Neural cell (in vitro differentiated cells): ENCODE data around the gene IRF2BP1. TPM values are rescaled to one million over a fixed set of nuclear protein-coding genes. Genes with fewer than 3 reads are reported as not detected.

Source experiments
- H2AFZ ChIP-seq: fragments of 200-600, 300-800 bp; sonication (generic), shearing (Covaris generic); 2 replicates; pipeline ENCODE4 v1.6.0; 2014; ENCODE audit warnings: low read depth, mild to moderate bottlenecking, antibody characterized with exemption, low read length, moderate library complexity
- H3F3A ChIP-seq: fragments of 200-600 bp; shearing (Covaris generic); 2 replicates; pipeline ENCODE4 v1.6.1; 2016; ENCODE audit warnings: mild to moderate bottlenecking, moderate library complexity, mixed read lengths, antibody characterized with exemption, low read length; ENCODE audit not compliant: insufficient read depth, poor library complexity, severe bottlenecking
- H3K27ac ChIP-seq: fragments of 200-600, 300-800 bp; sonication (generic), shearing (Covaris generic); 2 replicates; pipeline ENCODE4 v1.5.1; 2014; ENCODE audit warnings: mild to moderate bottlenecking, low read length, moderate library complexity
- H3K27me3 ChIP-seq: fragments of 300-800, 200-600 bp; sonication (generic), shearing (Covaris generic); 2 replicates; pipeline ENCODE4 v1.6.0; 2014; ENCODE audit warnings: mild to moderate bottlenecking, low read depth, low read length, moderate library complexity; ENCODE audit not compliant: insufficient read depth
- H3K36me3 ChIP-seq: fragments of 300-800, 200-600 bp; sonication (generic), shearing (Covaris generic); 2 replicates; pipeline ENCODE4 v1.5.1; 2014; ENCODE audit warnings: mild to moderate bottlenecking, antibody characterized with exemption, low read length, moderate library complexity; ENCODE audit not compliant: insufficient read depth
- H3K4me2 ChIP-seq: fragments of 300-800, 200-600 bp; sonication (generic), shearing (Covaris generic); 2 replicates; pipeline ENCODE4 v1.6.0; 2014; ENCODE audit warnings: mild to moderate bottlenecking, low read length
- H3K4me3 ChIP-seq: fragments of 300-800, 200-600 bp; sonication (generic), shearing (Covaris generic); 2 replicates; pipeline ENCODE4 v1.5.1; 2014; ENCODE audit warnings: mild to moderate bottlenecking, low read length, moderate library complexity
- H3K79me2 ChIP-seq: fragments of 200-600 bp; shearing (Covaris generic); replicated peaks from 2 replicates; pipeline ENCODE4 v1.6.0; 2014; ENCODE audit warnings: mild to moderate bottlenecking, low read length, moderate library complexity; ENCODE audit not compliant: insufficient read depth
- H3K9ac ChIP-seq: fragments of 300-800, 200-600 bp; sonication (generic), shearing (Covaris generic); 2 replicates; pipeline ENCODE4 v1.6.1; 2016; ENCODE audit warnings: mild to moderate bottlenecking, low read length, mixed read lengths
- H3K9me2 ChIP-seq: fragments of 200-600 bp; shearing (Covaris generic); 2 replicates; pipeline ENCODE4 v1.6.1; 2016; ENCODE audit warnings: mild to moderate bottlenecking, low read length, mixed read lengths; ENCODE audit not compliant: insufficient read depth
- H3K9me3 ChIP-seq: fragments of 200-600, 300-800 bp; sonication (generic), shearing (Covaris generic); 2 replicates; pipeline ENCODE4 v1.6.1; 2016; ENCODE audit warnings: mild to moderate bottlenecking, mixed run types, low read length, moderate library complexity, mixed read lengths
- H4K20me1 ChIP-seq: fragments of 200-600 bp; shearing (Covaris generic); 2 replicates; pipeline ENCODE4 v1.6.1; 2016; ENCODE audit warnings: mild to moderate bottlenecking, mixed run types; ENCODE audit not compliant: insufficient read depth
- EP300 ChIP-seq: fragments of 450-650 bp; conservative IDR thresholded peaks from 2 replicates; pipeline ENCODE4 v1.6.1; 2014; ENCODE audit warnings: antibody characterized with exemption, mild to moderate bottlenecking, moderate library complexity; ENCODE audit not compliant: poor library complexity, severe bottlenecking
- EZH2 ChIP-seq: fragments of 200-600, 300-800 bp; shearing (Covaris generic), sonication (generic); IDR thresholded peaks from 2 replicates; pipeline ENCODE4 v1.6.1; 2014; ENCODE audit warnings: antibody characterized with exemption, low read length, borderline replicate concordance, mild to moderate bottlenecking; ENCODE audit not compliant: insufficient read depth, poor library complexity, severe bottlenecking
- MXI1 ChIP-seq: fragments of 450-650 bp; conservative IDR thresholded peaks from 2 replicates; pipeline ENCODE4 v1.6.1; 2014; ENCODE audit warnings: antibody characterized with exemption, mild to moderate bottlenecking; ENCODE audit not compliant: poor library complexity, severe bottlenecking
- POLR2AphosphoS5 ChIP-seq: IDR thresholded peaks from 2 replicates; pipeline ENCODE4 v1.6.1; 2012
- RAD21 ChIP-seq: fragments of 450-650 bp; conservative IDR thresholded peaks from 2 replicates; pipeline ENCODE4 v1.6.1; 2014; ENCODE audit warnings: antibody characterized with exemption, mild to moderate bottlenecking, moderate library complexity
- SMC3 ChIP-seq: fragments of 450-650 bp; conservative IDR thresholded peaks from 2 replicates; pipeline ENCODE4 v1.6.1; 2014; ENCODE audit warnings: antibody characterized with exemption, mild to moderate bottlenecking, moderate library complexity; ENCODE audit not compliant: poor library complexity
- TAF1 ChIP-seq: IDR thresholded peaks from 2 replicates; pipeline ENCODE4 v1.6.1; 2012; ENCODE audit warnings: low read depth
- polyA minus RNA-seq: library from RNA; depleted of rRNA, polyadenylated mRNA; stranded (reverse); fragments of >200 nt; gene quantifications from 2 replicates; pipeline ENCODE4 v1.2.3, GENCODE V29; 2014
- polyA plus RNA-seq: library from polyadenylated mRNA; depleted of rRNA; stranded (reverse); fragments of >200 nt; gene quantifications from 2 replicates; pipeline ENCODE4 v1.2.3, GENCODE V29; 2014
- TF ChIP-seq, protein P1 (sequence below): IDR thresholded peaks from 2 replicates; pipeline ENCODE4 v1.6.1; 2012; ENCODE audit warnings: borderline replicate concordance
- TF ChIP-seq, protein P2 (sequence below): fragments of 450-650 bp; IDR thresholded peaks from 2 replicates; pipeline ENCODE4 v1.5.1; 2014; ENCODE audit warnings: antibody characterized with exemption, mild to moderate bottlenecking, moderate library complexity; ENCODE audit not compliant: poor library complexity, severe bottlenecking

The IRF2BP1 gene, protein sequence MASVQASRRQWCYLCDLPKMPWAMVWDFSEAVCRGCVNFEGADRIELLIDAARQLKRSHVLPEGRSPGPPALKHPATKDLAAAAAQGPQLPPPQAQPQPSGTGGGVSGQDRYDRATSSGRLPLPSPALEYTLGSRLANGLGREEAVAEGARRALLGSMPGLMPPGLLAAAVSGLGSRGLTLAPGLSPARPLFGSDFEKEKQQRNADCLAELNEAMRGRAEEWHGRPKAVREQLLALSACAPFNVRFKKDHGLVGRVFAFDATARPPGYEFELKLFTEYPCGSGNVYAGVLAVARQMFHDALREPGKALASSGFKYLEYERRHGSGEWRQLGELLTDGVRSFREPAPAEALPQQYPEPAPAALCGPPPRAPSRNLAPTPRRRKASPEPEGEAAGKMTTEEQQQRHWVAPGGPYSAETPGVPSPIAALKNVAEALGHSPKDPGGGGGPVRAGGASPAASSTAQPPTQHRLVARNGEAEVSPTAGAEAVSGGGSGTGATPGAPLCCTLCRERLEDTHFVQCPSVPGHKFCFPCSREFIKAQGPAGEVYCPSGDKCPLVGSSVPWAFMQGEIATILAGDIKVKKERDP
- polyA plus RNA-seq, result 26.9 and 27.6 TPM in 2 replicates
- 39.1 and 45.5 TPM in 2 replicates for polyA minus RNA-seq

DNA sequence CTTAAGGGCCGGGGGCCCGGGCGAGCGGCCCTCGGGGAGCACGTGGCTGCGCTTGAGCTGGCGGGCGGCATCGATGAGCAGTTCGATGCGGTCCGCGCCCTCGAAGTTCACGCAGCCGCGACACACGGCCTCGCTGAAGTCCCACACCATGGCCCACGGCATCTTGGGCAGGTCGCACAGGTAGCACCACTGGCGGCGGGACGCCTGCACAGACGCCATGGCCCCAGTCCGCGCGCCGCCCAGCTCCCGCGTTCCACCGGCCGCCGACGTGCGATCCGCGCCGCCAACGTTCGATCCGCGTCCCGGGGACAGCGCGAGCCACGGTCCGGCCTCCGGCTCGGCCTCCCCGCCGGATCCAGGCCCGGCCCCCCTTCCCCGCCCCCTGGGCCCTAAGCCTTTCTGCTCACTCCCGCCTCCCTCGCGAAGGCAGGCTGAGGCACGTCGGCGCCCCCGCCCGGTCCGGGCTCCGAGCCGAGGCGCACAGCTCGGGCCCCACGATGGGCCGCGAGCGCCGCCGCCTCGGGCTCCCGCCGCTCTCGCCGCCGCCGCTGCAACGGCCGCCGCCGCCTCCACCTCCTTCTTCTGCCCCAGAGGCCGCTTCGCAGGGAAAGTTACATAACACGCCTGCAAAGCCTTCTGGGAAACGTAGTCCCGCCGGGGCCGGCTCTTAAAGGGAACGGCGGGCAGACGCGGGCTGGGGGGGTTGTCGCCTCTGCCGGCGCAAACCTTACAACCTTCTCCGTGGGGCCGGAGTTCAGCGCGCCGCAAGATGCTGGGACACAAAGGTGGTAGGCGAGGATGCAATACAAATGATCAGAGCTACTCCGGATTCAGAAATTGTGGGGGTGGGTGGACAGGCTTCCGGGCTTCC lies at the start of gene IRF2BP1:
IRF2BP1 (minus strand) TSS at position 586 of the 871 bp plus-strand sequence; CDS start at position 219, 367 bp downstream.
- no peaks in the 10 kb centered on the region for H3F3A ChIP-seq

DNA sequence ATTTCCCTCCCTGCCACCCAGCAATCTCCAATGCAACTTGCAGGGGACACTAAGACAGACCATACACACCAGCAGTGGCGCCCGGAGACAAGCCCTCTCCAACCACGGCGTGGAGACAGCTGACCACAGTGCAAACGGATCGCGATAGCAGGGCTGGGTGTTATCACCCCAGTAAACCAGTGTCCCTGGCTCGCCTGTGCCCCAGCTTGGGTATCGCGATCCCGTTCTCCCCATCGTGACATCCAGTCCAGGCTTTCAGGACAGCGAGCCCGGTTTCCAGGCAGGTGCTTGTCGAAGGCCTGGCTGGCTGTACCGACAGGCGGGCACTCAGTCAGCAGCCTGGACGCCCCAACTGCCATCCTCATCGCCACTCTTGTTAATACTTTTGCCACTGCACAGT lies 49.3 kb upstream of the IRF2BP1 start:
- no peak overlapping the region for H3K27ac ChIP-seq
- peaks cover 10% of the 10 kb centered on the region for H3K79me2 ChIP-seq
- no peak overlapping the region for H3K4me3 ChIP-seq
- no peaks in the 10 kb centered on the region for H3K9me2 ChIP-seq
- no peaks in the 10 kb centered on the region for H3K9me3 ChIP-seq
- H2AFZ ChIP-seq, result no peak overlapping the region
- H4K20me1 ChIP-seq, result peaks cover 10% of the 10 kb centered on the region
- H3K4me2 ChIP-seq, result no peak overlapping the region
- H3F3A ChIP-seq, result no peaks in the 10 kb centered on the region
- H3K9ac ChIP-seq, result no peak overlapping the region
- no peak for TF ChIP-seq RAD21
- no peak for TF ChIP-seq EZH2
- TF ChIP-seq POLR2AphosphoS5, result no peak
- no peak for TF ChIP-seq TAF1
- no peak for TF ChIP-seq MXI1
- TF ChIP-seq SMC3, result no peak
- TF ChIP-seq, protein P1, sequence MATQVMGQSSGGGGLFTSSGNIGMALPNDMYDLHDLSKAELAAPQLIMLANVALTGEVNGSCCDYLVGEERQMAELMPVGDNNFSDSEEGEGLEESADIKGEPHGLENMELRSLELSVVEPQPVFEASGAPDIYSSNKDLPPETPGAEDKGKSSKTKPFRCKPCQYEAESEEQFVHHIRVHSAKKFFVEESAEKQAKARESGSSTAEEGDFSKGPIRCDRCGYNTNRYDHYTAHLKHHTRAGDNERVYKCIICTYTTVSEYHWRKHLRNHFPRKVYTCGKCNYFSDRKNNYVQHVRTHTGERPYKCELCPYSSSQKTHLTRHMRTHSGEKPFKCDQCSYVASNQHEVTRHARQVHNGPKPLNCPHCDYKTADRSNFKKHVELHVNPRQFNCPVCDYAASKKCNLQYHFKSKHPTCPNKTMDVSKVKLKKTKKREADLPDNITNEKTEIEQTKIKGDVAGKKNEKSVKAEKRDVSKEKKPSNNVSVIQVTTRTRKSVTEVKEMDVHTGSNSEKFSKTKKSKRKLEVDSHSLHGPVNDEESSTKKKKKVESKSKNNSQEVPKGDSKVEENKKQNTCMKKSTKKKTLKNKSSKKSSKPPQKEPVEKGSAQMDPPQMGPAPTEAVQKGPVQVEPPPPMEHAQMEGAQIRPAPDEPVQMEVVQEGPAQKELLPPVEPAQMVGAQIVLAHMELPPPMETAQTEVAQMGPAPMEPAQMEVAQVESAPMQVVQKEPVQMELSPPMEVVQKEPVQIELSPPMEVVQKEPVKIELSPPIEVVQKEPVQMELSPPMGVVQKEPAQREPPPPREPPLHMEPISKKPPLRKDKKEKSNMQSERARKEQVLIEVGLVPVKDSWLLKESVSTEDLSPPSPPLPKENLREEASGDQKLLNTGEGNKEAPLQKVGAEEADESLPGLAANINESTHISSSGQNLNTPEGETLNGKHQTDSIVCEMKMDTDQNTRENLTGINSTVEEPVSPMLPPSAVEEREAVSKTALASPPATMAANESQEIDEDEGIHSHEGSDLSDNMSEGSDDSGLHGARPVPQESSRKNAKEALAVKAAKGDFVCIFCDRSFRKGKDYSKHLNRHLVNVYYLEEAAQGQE, result no peak
- H3K36me3 ChIP-seq, result peaks cover 16% of the 10 kb centered on the region
- H3K27me3 ChIP-seq, result no peaks in the 10 kb centered on the region

More for the DNA sequence above, at the start of gene IRF2BP1:
- Histone ChIP-seq H2AFZ (peak within 1 kb of the TSS; percentile 76), H3K27ac (peak within 1 kb of the TSS; percentile 82), H3K4me3 (peak within 1 kb of the TSS; percentile 83), H3K36me3 (no peaks in the 10 kb centered on the region), H3K9ac (peak within 1 kb of the TSS; percentile 82), H3K9me2 (no peaks in the 10 kb centered on the region), H3K79me2 (peaks cover 5% of the 10 kb centered on the region), H4K20me1 (peaks cover 10% of the 10 kb centered on the region), H3K9me3 (no peaks in the 10 kb centered on the region), H3K4me2 (peak within 1 kb of the TSS; percentile 82), H3K27me3 (no peaks in the 10 kb centered on the region)
- TF ChIP-seq RAD21, result no peak
- TF ChIP-seq, protein P1, result no peak
- TF ChIP-seq POLR2AphosphoS5, result peak; percentile 75
- TF ChIP-seq EP300, result peak; percentile 28
- TF ChIP-seq MXI1, result peak; percentile 37
- no peak for TF ChIP-seq SMC3
- TF ChIP-seq, protein P2, sequence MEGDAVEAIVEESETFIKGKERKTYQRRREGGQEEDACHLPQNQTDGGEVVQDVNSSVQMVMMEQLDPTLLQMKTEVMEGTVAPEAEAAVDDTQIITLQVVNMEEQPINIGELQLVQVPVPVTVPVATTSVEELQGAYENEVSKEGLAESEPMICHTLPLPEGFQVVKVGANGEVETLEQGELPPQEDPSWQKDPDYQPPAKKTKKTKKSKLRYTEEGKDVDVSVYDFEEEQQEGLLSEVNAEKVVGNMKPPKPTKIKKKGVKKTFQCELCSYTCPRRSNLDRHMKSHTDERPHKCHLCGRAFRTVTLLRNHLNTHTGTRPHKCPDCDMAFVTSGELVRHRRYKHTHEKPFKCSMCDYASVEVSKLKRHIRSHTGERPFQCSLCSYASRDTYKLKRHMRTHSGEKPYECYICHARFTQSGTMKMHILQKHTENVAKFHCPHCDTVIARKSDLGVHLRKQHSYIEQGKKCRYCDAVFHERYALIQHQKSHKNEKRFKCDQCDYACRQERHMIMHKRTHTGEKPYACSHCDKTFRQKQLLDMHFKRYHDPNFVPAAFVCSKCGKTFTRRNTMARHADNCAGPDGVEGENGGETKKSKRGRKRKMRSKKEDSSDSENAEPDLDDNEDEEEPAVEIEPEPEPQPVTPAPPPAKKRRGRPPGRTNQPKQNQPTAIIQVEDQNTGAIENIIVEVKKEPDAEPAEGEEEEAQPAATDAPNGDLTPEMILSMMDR, result peak; percentile 39
- TF ChIP-seq EZH2, result no peak
- TF ChIP-seq TAF1, result no peak
